ENCODE measurements around the gene SLC39A3. TPM values are rescaled to one million over a fixed set of nuclear protein-coding genes. Genes with fewer than 3 reads are reported as not detected.
"Not testable (repeated sequence)": the region's sequence is repeated elsewhere in the genome, so short reads cannot be mapped to it uniquely, and the experiment has no call there.

SLC39A3 gene
- total RNA-seq, 1 experiment from 2014 or later = 32.4 TPM

GRCh38 chr19:2713170-2713569, 26.6 kb downstream of the SLC39A3 start:
- not testable (repeated sequence) for H3K4me3 Mint-ChIP-seq; H3K4me1 Mint-ChIP-seq; H3K23me2 ChIP-seq (ENCODE audit: insufficient read length, low read depth, low read length, poor library complexity, severe bottlenecking); H3K27me3 ChIP-seq (ENCODE audit: insufficient read depth, low read length); H3K9ac ChIP-seq (ENCODE audit: extremely low read depth, insufficient read length, low read length); H3K9me3 ChIP-seq (ENCODE audit: control insufficient read depth, low read depth, low read length); H3K4me2 ChIP-seq (ENCODE audit: insufficient read depth, insufficient read length, low read length); H2BK15ac ChIP-seq (ENCODE audit: low read depth, low read length); H3K14ac ChIP-seq (ENCODE audit: insufficient read depth, low read length); H4K5ac ChIP-seq (ENCODE audit: insufficient read length, low read depth, low read length); H3K56ac ChIP-seq (ENCODE audit: insufficient read length, low read depth, low read length); H4K8ac ChIP-seq (replicated peaks; ENCODE audit: insufficient read length, low read depth, low read length); H2AFZ ChIP-seq (ENCODE audit: low read length); H3T11ph ChIP-seq (ENCODE audit: low read length); H3K27ac Mint-ChIP-seq; H2BK12ac ChIP-seq (ENCODE audit: insufficient read length, low read depth, low read length); H3K79me1 ChIP-seq (ENCODE audit: insufficient read depth, low read depth, low read length, poor library complexity, severe bottlenecking); H3K18ac ChIP-seq (ENCODE audit: insufficient read length, low read depth, low read length); DNase-seq; H2BK5ac ChIP-seq (ENCODE audit: insufficient read length, low read length); H2BK20ac ChIP-seq (ENCODE audit: low read depth, low read length, poor library complexity, severe bottlenecking); H2AK5ac ChIP-seq (ENCODE audit: insufficient read length, low read length); H3K4ac ChIP-seq (ENCODE audit: low read depth, low read length); H4K91ac ChIP-seq (ENCODE audit: insufficient read length, low read depth, low read length); H3K23ac ChIP-seq (ENCODE audit: insufficient read length, low read depth, low read length); H3K4me1 ChIP-seq (ENCODE audit: insufficient read depth, low read length); H2BK120ac ChIP-seq (ENCODE audit: low read depth, low read length, poor library complexity, severe bottlenecking); H4K20me1 ChIP-seq (ENCODE audit: control insufficient read depth, insufficient read depth, insufficient read length); H3K27ac ChIP-seq (ENCODE audit: insufficient read length, low read depth, low read length); H3K79me2 ChIP-seq (ENCODE audit: insufficient read depth, low read length)
- peaks cover 23% of the 10 kb centered on the region for H3K27me3 Mint-ChIP-seq (ENCODE audit: low read depth)
- peaks cover 10 to 11% of the 10 kb centered on the region in 2 experiments for H3K9me3 Mint-ChIP-seq
- 93% methylated on average over 3 of the region's 3 CpGs for WGBS (ENCODE audit: extremely low coverage, insufficient read length, low lambda C conversion rate)
- peaks cover 14 to 16% (median 14%) of the 10 kb centered on the region in 3 experiments for H3K36me3 Mint-ChIP-seq (ENCODE audit: insufficient read depth in 1 of 3, low read depth in 3 of 3)
